NCI-H226 (cell line): ENCODE data around the gene ATP9A.

Source experiments
- DNase-seq: peaks from one replicate; pipeline ENCODE4 v3.0.0-alpha.2; 2015

ATP9A gene

DNA sequence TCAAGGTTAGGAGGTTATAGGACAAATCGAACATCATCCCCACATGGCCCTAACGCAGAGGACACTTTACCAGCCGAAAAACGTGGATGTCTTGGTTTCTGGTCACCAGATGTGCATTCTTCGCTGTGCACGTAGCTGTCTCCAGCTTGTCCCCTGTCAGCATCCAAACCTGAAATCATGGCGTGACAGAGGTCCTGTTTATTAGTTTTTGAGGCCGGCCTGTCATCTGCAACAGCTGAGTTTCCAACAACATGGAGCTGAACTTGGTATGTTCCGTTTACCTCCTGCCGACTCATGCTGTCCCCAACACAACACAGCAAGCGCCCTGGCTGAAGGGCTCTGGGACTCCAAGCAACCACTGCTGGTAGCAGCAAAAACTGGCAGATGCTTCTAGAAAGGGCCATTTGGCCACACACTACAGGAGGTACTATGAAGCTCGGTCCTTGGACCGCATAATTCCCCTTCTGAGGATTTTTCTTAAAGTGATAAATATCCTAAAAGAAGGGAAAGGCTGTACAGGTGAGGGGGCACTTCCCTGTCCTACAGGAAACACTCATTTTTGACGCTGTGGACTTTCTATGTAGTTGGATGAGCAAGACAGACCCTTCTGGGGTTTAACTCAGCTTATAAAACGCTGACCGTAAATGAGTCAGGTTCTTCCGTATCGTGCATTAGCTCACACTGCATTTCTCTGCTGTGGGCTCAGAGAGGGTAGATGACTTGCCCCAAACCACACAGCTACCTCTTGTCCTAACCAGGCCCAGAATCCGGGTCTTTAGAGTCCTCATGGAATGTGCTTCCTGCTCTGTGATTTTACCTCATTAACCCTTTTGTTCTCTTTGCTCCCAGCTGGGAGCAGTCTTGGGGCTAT lies 146.0 kb downstream of the ATP9A start:
- no peak for DNase-seq

DNA sequence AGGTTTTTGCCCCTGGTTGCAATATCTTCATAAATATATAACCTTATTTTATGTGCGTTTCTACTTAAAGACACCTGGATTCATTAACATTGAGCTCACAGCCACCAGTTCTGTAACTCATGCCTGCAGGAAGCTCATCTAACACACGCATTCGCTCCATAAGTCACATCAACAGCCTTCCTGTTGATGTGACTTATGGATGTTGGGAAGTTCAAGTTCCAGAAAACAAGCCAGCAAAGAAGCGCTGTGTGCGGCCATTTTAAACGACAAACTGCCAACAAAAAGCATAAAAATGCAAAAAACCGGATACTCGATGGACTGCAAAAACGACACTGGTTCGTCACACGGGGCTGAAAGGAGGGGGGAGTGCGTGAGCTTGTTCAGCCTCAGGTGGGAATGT lies 147.8 kb downstream of the ATP9A start:
- no peak for DNase-seq

DNA sequence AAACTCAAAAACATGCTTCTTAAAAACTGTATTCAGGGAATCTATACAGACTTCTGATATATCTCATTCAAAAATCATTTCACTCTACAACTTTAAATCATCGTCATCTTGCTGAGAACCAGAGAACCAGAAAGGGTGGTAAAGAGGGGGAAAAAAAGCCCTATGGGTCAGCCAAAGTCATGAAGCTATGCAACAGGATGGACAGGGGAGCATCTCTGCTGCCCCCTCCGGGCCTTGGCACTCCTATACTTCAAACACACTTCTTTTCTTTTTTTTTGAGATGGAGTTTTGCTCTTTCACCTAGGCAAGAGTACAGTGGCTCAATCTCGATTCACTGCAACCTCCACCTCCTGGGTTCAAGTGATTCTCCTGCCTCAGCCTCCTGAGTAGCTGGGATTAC lies 152.1 kb downstream of the ATP9A start:
- no peak for DNase-seq

DNA sequence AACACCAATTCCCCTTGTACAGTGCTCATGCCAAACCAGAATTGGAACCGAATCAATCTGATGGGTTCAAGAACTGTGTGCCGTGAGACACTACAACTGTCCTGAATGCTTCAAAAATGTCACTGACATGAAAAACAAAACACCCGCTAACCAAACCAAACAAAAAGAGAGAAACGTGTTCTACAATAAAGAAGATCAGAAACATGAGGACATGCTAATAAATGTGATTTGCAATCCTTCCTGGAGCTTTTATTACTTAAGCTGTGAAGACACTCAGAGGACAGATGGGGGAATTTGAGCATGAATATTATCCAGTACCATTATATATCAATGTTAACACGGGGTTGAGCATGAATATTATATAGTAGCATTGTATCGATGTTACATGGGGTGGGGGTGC lies 153.5 kb downstream of the ATP9A start:
- DNase-seq, result no peak

DNA sequence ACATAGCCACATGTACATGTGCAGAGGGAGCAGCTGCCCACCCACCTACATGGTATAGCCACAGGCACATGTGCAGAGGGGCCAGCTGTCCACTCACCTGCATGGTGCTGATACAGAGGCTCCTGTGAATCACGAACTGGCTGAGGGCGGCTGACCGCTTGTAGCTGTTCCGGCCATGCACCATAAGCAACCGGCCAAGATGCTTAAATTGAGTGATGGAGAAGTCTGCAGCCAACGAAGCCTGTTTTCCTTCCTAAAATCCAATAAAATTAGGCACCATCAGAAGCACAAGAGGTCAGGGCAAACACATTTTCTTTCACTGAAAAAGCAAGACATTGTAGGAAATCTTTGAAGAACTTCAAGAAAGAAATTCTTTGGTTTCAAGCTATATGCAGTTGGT lies 154.6 kb downstream of the ATP9A start:
- no peak for DNase-seq

DNA sequence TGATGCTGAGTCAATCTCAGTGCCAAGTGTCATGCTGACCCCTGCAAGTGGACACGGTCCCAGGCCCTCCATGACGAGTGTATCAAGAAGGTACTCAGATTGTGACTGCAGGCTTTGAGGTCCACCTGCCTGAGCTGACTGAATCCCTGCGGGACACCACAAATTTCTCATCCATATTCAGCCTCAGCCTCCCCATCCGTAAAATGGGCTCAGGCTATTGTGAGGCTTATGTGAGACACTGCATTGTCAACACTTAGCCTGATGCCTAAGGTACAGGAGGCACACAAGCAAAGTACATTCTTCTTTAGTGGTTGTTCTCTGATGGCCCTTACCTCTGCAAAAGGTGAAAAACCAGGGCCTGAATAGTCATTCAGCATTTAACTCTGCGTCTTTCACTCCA lies 155.3 kb downstream of the ATP9A start:
- DNase-seq, result no peak

DNA sequence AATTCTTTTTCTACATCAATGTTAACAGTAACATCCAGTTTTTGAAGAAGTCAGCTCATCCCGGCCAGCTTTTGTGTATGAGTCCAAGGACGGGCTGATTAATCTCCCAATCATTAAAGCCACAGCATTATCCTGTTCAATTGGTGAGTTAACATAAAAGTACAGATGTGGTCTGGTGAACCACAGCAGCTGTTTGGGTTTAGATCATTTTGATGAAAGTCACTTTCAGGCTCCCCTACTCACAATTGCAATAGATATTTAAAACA lies 156.6 kb downstream of the ATP9A start:
- no peak for DNase-seq

DNA sequence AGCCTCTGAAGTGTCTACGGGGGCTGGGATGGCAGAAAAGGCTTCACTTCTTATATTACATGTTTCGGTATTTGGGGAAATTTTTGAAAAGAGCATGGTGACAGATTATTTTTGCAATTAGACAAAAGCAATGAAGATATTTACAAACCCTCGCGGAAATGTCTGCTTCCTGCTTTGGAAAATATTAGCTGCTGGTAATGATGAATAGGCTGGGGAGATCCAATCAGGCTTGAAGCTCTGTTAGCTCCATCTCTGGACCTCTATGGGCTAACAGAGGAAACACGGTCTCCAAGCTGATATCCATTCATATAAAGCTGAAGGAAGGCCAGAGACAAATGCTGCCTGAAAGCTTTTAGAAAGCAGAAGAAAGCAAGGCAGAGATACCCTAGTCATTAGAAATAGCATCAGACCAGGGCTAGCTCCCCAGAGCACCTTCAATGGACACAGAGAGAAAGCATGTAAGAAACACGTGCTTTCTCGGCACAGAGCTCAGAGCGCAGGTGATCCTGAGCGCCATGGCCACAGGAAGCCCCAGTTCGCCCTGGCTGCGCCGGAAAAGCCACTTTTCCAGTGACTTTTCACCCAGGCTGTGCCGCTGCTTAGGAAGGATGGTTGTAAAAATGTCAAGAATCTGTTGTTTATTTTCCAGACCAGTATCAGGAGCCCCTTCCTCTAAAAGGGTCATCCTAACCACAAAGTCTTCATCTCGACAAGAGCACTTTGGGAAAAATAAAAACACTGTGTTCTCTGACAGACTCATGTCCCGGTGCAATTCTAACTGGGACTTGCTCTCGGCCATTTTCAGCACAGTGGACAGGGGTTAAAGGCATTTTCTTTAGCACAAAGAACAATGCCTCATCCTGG lies 157.2 kb downstream of the ATP9A start:
- no peak for DNase-seq

DNA sequence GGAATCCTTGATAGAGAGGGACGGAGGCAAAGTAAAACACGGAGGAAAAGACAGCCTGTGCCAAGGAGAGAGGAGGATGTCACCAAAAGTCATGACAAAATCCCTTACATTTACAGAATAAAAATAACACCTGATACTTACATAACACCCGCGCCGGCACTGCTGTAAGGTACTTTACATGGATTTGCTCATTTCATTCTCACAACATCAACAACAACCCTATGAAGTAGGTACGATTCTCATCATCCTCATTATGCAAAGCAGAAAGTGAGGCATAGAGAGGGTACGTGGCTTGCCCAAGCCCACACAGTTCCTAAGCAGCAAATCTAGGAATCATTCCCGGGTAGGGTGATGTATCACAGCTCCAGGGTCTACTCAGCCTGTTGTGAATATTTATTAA lies 158.1 kb downstream of the ATP9A start:
- no peak for DNase-seq

DNA sequence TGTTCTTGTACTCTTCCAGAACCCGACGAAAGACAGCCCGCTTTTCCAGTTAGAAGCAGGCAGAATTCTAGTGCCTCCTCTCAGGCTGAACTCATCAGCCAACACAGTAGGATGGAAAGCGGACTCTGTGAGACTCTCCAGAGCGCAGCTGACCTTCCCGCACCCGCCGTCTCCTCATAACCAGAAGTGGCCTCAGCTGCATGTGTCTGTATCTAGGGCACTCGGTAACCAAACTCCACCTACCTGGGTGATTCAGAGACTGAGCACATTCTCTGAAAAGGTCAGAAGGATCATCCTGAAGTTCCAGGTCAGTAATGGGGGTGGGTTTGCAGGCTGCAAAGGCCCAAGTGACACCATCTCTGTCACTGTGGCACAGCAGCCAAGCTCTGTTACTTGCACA lies 158.9 kb downstream of the ATP9A start:
- no peak for DNase-seq

DNA sequence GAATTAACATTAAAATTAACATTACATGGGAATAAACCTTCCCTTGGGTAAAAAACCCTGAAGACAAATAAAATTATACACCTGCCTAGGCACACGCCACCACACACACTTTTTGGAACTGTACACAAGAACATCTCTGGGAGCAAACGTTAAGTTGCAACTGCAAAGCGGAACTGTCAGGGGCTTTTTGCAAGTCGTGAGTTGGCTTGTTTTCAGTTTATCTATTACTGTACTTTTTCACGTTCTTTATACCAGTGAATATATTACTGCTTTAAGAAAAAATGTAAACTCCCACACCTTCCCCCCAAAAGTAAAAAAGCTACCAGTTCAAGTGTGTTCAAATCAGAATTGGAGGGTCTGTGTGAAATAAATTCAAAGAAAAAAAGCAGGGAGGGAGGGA lies 160.1 kb downstream of the ATP9A start:
- no peak for DNase-seq

DNA sequence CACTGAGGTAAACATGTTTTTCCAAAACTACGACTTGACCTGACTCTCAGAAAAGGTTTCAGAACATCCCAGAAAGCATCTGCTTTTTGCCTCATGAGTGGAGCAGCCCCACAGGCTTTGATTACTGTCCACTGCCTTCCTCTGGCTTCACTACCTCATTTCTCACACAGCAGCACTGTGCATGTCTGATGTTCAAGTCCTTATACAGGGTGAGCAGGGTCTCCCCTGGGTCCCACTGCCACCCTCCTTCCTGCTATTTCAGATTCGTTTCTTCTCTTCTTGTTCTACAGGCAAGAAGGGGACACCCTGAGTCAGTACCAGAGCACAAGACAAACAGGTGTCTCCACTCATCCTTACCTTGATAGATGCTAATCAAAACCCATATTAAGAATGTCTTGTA lies 161.0 kb downstream of the ATP9A start:
- no peak for DNase-seq

DNA sequence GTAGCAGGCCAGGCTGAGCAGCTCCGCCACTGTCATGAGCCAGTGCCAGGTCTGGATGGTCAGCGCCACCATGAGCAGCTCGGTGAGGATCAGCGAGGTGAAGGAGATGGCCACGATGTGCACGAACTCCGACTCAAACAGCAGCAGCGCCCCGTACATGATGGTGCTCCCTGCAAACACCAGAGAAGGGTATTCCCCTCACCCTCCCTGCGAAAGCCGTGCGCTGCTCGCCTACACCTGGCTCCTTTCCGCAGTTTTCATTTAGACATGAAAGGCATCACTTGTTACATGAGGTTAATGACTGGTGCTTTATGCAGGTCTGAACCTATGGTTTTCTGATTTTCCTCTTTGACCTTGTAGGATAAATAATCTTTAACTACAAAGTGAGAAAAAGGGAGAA lies 163.3 kb downstream of the ATP9A start:
- no peak for DNase-seq

DNA sequence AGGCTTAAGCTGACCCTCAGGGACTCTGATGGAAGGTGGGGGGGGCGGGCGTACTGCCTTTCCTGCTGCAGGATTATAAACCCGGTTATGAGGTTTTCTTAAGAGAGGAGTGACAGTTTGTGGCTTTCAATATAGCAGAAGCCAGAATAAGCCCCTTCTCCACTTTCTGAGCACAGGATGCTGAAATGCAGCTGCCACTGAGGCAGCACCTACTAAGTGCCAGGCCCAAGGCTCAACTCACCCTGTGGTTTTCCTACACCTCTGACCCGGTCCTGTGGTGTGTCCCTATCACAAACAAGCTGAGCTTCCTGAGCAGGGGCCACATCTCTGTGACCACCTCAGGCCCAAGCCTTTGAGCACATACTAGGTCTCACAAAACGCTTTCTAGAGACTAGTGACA lies 166.1 kb downstream of the ATP9A start:
- DNase-seq, result no peak

DNA sequence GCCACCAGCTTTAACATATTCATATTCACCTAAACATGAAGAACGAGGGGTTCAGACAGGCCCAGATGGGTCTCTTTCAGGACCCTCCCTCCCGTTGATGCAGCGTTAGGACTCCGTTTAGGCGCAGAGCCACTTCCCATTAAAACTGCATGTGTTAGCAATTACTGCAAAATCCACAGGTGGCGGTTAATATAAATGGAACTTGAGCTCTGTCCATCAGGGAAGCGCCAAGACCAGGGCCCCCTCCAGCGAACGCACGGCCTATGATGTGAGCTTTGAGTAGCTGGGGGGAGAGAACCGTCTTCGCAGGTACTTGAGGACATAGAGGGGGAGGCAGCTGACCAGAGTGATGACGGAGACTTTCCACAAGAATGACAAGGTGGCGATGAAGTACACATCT lies 167.2 kb downstream of the ATP9A start:
- DNase-seq, result no peak

DNA sequence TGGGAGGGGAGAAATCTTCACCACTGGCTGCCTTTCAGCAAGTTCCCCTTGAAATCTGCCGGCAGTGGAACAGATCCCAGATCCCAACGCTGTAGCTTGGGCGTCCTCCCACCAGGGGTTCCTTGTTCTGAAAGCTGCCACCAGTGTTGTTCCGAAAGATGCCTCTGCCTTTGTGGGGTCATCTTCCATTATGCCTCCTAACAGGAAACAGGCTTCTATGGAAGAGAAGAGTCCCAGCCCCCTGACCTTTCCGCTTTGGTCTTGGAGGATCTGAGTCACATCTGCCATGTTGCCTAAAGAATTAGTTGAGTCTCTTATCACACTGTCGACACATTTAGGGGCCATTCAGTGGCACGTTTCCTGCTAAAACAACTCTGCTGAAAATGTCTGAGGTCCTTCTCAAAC lies 168.2 kb downstream of the ATP9A start:
- DNase-seq, result no peak

DNA sequence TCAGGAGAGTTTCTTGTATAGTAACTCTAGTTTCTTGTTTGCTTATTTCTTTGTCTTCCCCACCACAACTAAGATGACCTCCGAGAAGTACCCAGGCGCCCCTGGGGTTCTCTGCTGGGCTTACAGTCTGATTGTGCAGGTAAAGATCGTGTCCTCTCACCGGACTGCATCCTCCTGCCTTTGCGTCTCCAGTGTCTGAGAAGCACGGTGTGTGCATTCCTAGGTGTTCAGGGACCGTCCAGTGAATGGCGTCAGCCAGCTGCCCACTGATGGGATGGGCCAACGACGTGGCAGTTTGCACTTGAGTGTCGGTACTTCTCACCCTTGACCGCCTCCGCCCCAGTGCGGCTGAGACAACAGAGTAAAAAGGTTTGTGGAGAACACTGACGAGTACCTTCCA lies 169.6 kb downstream of the ATP9A start:
- DNase-seq, result no peak

DNA sequence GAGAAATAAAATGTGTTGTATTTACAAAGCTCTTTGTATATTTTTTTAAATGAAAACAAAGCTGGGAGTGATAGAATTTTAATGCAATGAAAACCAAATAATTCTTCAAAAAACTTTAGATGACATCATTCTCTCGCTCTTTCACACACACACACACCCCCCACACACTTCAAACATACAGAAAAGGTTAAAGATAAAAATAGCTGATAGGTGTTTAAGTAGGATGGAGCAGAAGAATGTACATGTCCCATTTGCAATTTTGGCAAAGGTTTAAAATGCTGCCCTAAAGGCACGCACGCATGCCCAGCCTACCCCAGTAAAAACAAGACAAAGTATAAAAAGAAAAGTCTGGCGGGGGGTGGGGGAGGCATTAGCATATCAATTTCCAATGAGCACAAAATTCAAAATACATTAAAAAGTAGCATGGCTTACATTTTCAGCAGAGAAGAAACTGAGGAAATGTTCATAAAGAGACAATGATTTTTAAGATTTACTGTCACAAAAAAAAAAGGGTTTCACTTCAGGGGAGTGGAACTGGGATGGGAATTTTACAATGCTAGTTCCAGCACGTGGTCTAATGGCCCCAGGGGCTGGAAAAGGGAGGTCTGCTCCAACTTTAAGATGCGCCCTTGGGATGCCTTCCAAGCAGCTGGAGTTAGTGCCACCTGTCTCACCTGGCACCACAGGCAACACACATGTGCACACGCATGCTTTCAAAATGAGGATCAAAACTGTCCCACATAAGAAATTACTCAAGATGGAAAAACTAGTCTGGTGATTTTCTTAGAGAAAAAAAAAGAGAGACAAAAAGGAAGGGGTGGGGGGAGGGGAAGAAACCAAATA lies 170.6 kb downstream of the ATP9A start:
- no peak for DNase-seq

DNA sequence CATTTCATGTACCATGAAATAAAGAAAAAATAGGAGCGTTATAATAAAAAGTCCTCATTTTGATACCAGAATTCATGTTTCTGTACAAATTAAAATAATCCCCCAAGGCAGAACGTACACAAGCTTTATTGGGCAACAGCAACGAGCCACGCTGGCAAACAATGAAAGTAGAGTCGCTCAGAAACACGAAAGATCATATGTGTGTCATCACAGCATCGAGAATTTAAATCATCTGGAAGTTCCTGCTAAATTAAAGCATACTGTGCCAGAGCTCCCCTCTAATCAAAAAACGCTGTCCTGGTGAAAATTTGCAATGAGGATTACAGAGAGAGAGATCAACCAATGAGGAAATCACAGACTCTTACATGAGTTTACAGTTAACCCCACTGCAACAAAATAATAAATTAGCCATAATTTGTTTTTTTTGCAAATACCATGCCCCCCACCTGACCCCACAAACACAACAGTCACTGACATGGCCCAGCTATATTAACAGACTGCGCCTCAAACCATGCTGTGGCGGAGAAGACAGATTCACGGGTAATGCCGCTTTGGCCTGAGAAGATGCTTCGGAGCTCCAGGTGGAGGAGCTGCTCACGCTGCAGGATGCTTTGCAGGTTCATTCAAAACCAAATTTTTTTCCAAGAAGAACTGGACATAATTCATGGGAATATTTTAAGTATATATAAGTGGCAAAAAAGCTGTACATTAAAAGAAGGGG lies 171.4 kb downstream of the ATP9A start:
- no peak for DNase-seq

DNA sequence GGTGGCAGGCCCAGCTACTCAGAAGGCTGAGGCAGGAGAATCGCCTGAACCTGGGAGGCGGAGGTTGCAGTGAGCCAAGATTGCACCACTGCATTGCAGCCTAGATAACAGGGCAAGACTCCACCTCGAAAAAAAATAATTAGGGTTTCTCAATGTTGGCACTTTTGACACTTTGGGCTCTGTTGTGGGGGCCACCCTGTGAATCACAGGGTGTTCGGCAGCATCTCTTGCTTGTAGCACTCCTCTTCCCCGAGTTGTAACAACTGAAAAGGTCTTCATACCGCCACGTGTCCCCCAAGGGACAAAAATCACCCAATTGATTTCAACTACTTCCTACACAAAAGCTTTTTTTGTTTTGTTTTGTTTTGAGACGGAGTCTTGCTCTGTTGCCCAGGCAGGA lies 172.4 kb downstream of the ATP9A start:
- DNase-seq, result no peak

DNA sequence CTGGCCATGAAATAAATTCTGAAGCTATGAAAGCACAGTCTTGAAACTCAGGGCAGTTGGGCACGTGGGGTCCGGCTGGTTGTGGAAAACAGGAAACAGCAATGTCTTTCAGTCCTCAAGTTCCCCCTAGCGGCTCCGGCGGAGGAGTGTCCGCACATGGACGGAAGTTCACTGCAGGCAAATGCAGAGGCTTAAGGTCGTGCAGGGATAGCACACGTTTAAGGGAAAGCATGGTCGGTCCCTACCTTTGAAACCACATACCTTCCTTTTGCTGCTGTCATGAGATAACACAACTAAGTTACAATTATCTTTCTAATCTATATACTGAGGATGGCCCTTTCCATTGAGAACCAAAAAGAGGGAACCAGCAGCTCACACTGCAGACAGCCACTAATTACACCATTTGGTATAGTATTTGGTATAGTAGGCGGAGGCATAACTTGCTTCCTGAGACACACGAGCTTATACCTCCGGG lies 173.1 kb downstream of the ATP9A start:
- peak; percentile 73 for DNase-seq

DNA sequence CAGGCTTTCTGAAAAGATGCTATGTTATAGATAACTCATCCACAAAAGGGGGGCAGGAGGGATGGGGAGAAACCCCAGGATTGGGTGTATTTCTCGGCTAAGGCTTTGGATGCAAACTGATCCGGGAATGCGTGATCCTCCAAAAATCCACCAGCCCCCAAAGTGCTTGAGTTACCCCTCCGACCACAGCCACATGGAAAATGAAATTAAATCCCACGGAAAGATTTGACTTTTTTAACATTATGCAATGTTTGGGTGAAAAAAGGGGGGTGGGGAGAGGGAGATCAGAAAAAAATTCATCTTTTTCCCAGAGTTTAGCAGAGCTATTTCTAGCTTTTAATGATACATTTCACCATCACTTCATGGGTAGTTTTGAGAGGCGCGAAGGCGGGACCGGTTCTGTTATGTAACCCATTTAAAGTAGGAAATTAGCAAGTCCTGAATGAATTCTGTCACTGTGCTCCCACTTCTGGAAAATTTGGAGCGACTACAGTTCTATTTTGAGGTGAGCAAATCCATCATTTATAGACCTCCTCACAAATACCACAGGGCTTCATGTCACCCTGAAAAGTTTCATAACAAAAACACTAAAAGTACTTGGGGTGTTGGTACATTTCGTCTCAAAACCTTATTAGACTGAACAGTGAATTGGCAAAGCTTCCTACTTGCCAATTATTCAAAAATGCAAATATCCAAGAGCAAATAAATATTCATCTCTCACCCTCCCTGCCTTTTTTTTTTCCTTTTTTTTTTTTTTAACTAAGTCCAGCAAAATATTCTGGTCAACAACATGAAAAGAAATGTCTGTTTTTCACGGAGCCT lies 173.7 kb downstream of the ATP9A start:
- no peak for DNase-seq
